HepG2 (cell line): Measurements from ENCODE around the gene ZNF117. TPM values are rescaled to one million over a fixed set of nuclear protein-coding genes. Genes with fewer than 3 reads are reported as not detected.

Experiments used
- CSRNP1 ChIP-seq: sonication (generic); formaldehyde crosslinking; IDR thresholded peaks from 2 replicates; pipeline ENCODE4 v1.8.1; 2023; ENCODE audit warnings: mild to moderate bottlenecking, missing genetic modification reagents
- NCOR1 ChIP-seq: fragments of 200-600 bp; sonication (generic); IDR thresholded peaks from 2 replicates; pipeline ENCODE4 v1.7.0; 2017; ENCODE audit warnings: antibody characterized with exemption, low read length, borderline replicate concordance
- NFKBIZ ChIP-seq: IDR thresholded peaks from 2 replicates; pipeline ENCODE4 v1.6.1; 2018; ENCODE audit warnings: missing genetic modification reagents, missing compliant biosample characterization
- POLR2G ChIP-seq: fragments of 200-400 bp; formaldehyde crosslinking; IDR thresholded peaks from 2 replicates; pipeline ENCODE4 v1.6.1; 2018; ENCODE audit warnings: mild to moderate bottlenecking, low read depth, low read length, moderate library complexity
- PPARG ChIP-seq: conservative IDR thresholded peaks from 2 replicates; pipeline ENCODE4 v1.6.1; 2016; ENCODE audit warnings: missing biosample characterization, missing genetic modification reagents
- PRDM10 ChIP-seq: sonication (generic); formaldehyde crosslinking; IDR thresholded peaks from 2 replicates; pipeline ENCODE4 v1.4.0; 2020; ENCODE audit warnings: low read depth, missing genetic modification reagents
- RBFOX2 ChIP-seq: fragments of 200-400 bp; formaldehyde crosslinking; IDR thresholded peaks from 2 replicates; pipeline ENCODE4 v1.6.1; 2017; ENCODE audit warnings: low read depth, mild to moderate bottlenecking, low read length
- THRA ChIP-seq: sonication (generic); formaldehyde crosslinking; IDR thresholded peaks from 2 replicates; pipeline ENCODE4 v1.4.0; 2020; ENCODE audit warnings: missing genetic modification reagents, borderline replicate concordance
- ZBTB44 ChIP-seq: sonication (generic); formaldehyde crosslinking; IDR thresholded peaks from 2 replicates; pipeline ENCODE4 v1.4.0; 2020; ENCODE audit warnings: missing genetic modification reagents
- ZNF207 ChIP-seq: fragments of 450-650 bp; IDR thresholded peaks from 2 replicates; pipeline ENCODE4 v1.6.1; 2016; ENCODE audit warnings: antibody characterized with exemption, borderline replicate concordance
- ZNF275 ChIP-seq: sonication (generic); formaldehyde crosslinking; IDR thresholded peaks from 2 replicates; pipeline ENCODE4 v1.8.0; 2022; ENCODE audit warnings: missing genetic modification reagents, mild to moderate bottlenecking, inconsistent platforms, borderline replicate concordance
- ZNF354B ChIP-seq: sonication (generic); formaldehyde crosslinking; IDR thresholded peaks from 2 replicates; pipeline ENCODE4 v1.8.0; 2022; ENCODE audit warnings: mild to moderate bottlenecking, missing genetic modification reagents
- ZNF557 ChIP-seq: sonication (generic); formaldehyde crosslinking; IDR thresholded peaks from 2 replicates; pipeline ENCODE4 v1.4.0; 2020; ENCODE audit warnings: missing genetic modification reagents
- ZNF562 ChIP-seq: sonication (generic); formaldehyde crosslinking; IDR thresholded peaks from 2 replicates; pipeline ENCODE4 v1.8.0; 2022; ENCODE audit warnings: missing genetic modification reagents, borderline replicate concordance
- ZNF570 ChIP-seq: sonication (generic); formaldehyde crosslinking; IDR thresholded peaks from 2 replicates; pipeline ENCODE4 v1.4.0; 2020; ENCODE audit warnings: mild to moderate bottlenecking, missing genetic modification reagents, borderline replicate concordance
- polyA plus RNA-seq, 8 experiments: library from polyadenylated mRNA; depleted of rRNA in 3 of 8; stranded (reverse) in 7 of 8; unstranded in 1 of 8; fragments of >200 nt; fragmentation: Illumina TruSeq in 4 of 8; extraction: Trizol in 4 of 8; gene quantifications; 2 replicates each; pipeline versions ENCODE4 v1.2.1 to v1.2.3, GENCODE V29; 2011 to 2016; ENCODE audit warnings: low read depth in 4 of 8, missing spikeins in 1 of 8, mixed read lengths in 1 of 8; ENCODE audit not compliant: insufficient read depth in 1 of 8
- total RNA-seq, 5 experiments: library from RNA; depleted of rRNA; stranded (reverse); fragments of >200 nt; fragmentation: Illumina TruSeq; extraction: Trizol; gene quantifications; 2 replicates each; pipeline ENCODE4 v1.2.3, GENCODE V29; 2016; ENCODE audit warnings: low read depth in 1 of 5
- TF ChIP-seq, protein P1 (sequence below): fragments of 450-650 bp; IDR thresholded peaks from 2 replicates; pipeline ENCODE4 v1.6.1; 2016

ZNF117 gene
- total and polyA plus RNA-seq, 2 of the 13 experiments (the other 11 are each of a cell fraction or from before 2014, with no cell fraction given), result 6.6 to 20.0 TPM

DNA sequence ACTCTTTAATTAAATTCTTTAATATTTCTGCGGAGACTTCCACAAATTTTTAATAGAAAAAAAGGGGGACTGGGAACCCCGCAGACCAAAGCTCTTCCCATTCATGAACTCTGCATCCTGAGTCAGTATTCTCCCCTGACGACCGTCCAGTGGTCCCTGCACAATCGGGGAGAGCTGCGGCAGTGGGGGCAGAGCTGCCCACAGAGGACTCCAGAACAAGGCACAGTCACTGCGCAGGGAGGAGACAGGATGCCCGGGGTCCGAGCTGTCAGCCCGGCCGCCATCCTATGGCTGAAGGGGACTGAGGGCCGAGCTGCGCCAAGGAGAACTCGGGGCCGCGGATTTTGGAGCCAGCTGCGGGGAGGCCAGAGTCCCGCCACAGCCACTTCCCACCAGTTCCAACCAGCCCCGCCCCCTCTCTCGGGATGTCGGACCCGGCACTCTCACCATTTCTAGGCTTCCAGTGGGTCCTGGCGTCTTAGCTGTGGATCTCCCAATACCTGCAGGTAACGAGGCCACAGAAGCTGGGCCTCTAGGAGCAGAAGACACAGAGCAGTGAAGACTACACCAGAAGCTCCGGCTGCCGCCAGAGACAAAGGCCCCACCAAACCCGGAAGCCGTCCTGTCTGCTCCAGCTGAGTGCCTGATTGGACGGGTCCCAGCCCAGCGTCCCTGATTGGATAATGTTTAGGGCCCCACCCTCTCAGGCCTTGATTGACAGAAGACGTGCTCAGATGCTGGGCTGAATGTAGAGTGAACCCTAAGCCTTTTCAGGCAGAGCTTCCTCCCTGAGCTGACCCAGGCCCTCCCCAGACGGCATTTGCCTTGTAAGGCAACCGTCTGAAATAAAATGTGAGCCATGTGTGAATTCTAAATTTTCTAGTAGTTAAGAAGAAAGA lies 15.5 kb upstream of the ZNF117 start, which contains the start of gene ERV3-1 (continued):
- TF ChIP-seq ZNF562 (CRISPR knock-in tag) (no peak), ZNF557 (CRISPR knock-in tag) (0 out of 2 replicates have a peak, but pooled peaks have one; percentile 17), CSRNP1 (CRISPR knock-in tag) (no peak), NCOR1 (no peak), ZNF570 (CRISPR knock-in tag) (no peak), RBFOX2 (peak; percentile 74), PPARG (CRISPR knock-in tag) (no peak; the same call in 1 of the 2 replicates), NFKBIZ (CRISPR knock-in tag) (no peak), POLR2G (peak; percentile 98), THRA (CRISPR knock-in tag) (no peak; the same call in 1 of the 2 replicates), ZNF354B (no peak), ZBTB44 (CRISPR knock-in tag) (no peak), ZNF207 (no peak), ZNF275 (CRISPR knock-in tag) (peak; percentile 44; the same call in 1 of the 2 replicates), PRDM10 (CRISPR knock-in tag) (no peak)
- TF ChIP-seq, protein P1, sequence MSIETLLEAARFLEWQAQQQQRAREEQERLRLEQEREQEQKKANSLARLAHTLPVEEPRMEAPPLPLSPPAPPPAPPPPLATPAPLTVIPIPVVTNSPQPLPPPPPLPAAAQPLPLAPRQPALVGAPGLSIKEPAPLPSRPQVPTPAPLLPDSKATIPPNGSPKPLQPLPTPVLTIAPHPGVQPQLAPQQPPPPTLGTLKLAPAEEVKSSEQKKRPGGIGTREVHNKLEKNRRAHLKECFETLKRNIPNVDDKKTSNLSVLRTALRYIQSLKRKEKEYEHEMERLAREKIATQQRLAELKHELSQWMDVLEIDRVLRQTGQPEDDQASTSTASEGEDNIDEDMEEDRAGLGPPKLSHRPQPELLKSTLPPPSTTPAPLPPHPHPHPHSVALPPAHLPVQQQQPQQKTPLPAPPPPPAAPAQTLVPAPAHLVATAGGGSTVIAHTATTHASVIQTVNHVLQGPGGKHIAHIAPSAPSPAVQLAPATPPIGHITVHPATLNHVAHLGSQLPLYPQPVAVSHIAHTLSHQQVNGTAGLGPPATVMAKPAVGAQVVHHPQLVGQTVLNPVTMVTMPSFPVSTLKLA, result no peak
